GM21529 (cell line): ENCODE measurements around the gene ROR2.

Experiments used
- ATAC-seq: cut with Tn5 transposase; IDR thresholded peaks from one replicate; pipeline ENCODE4 v1.9.1; 2021; ENCODE audit not compliant: unreplicated experiment

The ROR2 gene

GRCh38 chr9:91882627-91883026 lies 67.4 kb downstream of the ROR2 start:
- no peak for ATAC-seq

- ATAC-seq = no peak
Measured at GRCh38 chr9:91880378-91880972, 69.6 kb downstream of the ROR2 start.

- no peak for ATAC-seq
Measured at GRCh38 chr9:91879231-91879630, 70.8 kb downstream of the ROR2 start.

GRCh38 chr9:91873637-91874051 lies 76.4 kb downstream of the ROR2 start:
- ATAC-seq = no peak

- ATAC-seq = no peak
Measured at GRCh38 chr9:91868732-91869391, 81.2 kb downstream of the ROR2 start.

GRCh38 chr9:91867740-91868139 lies 82.3 kb downstream of the ROR2 start:
- no peak for ATAC-seq

- ATAC-seq = no peak
Measured at GRCh38 chr9:91865041-91865440, 85.0 kb downstream of the ROR2 start.

GRCh38 chr9:91864380-91864779 lies 85.6 kb downstream of the ROR2 start:
- ATAC-seq = no peak

GRCh38 chr9:91863469-91863868 lies 86.6 kb downstream of the ROR2 start:
- no peak for ATAC-seq

- no peak for ATAC-seq
Measured at GRCh38 chr9:91858213-91859030, 91.6 kb downstream of the ROR2 start.

GRCh38 chr9:91857291-91858212 lies 92.5 kb downstream of the ROR2 start:
- no peak for ATAC-seq

GRCh38 chr9:91856419-91856818 lies 93.6 kb downstream of the ROR2 start:
- no peak for ATAC-seq

- no peak for ATAC-seq
Measured at GRCh38 chr9:91855196-91855595, 94.8 kb downstream of the ROR2 start.

GRCh38 chr9:91852801-91853347 lies 97.2 kb downstream of the ROR2 start:
- no peak for ATAC-seq

- no peak for ATAC-seq
Measured at GRCh38 chr9:91849694-91850093, 100.3 kb downstream of the ROR2 start.

- no peak for ATAC-seq
Measured at GRCh38 chr9:91848146-91848545, 101.9 kb downstream of the ROR2 start.

- no peak for ATAC-seq
Measured at GRCh38 chr9:91847581-91848091, 102.4 kb downstream of the ROR2 start.

GRCh38 chr9:91845879-91846278 lies 104.1 kb downstream of the ROR2 start:
- no peak for ATAC-seq

GRCh38 chr9:91844701-91845291 lies 105.2 kb downstream of the ROR2 start:
- no peak for ATAC-seq

GRCh38 chr9:91844190-91844589 lies 105.8 kb downstream of the ROR2 start:
- no peak for ATAC-seq
